ENCODE results near the gene KCNE4. TPM values are rescaled to one million over a fixed set of nuclear protein-coding genes. Genes with fewer than 3 reads are reported as not detected.

KCNE4 gene
- total RNA-seq, 1 donor from 2014 or later = 9.2 TPM

- H3K36me3 Mint-ChIP-seq = no peaks in the 10 kb centered on the region
- no peaks in the 10 kb centered on the region for H3K27me3 Mint-ChIP-seq (ENCODE audit: low read depth)
- peaks cover 63% of the 10 kb centered on the region for H3K4me1 Mint-ChIP-seq
- DNase-seq (ENCODE audit: low spot score in 2 of 2, unreplicated experiment in 2 of 2) = no peak
- peaks cover 3% of the 10 kb centered on the region for H3K9me3 Mint-ChIP-seq
- no peak overlapping the region for H3K4me3 Mint-ChIP-seq
- H3K27ac Mint-ChIP-seq = peak overlapping the region; percentile 93
- TF ChIP-seq CTCF (IDR thresholded peaks at IDR 0.05; ENCODE audit: unreplicated experiment) = no peak
These were observed 11.5 kb upstream of the KCNE4 start for GRCh38 chr2:223040527-223040926.

GRCh38 chr2:223041527-223042109 is 10.4 kb upstream of the KCNE4 start:
- no peak overlapping the region for H3K4me3 Mint-ChIP-seq
- peak in 1 of 2 experiments; percentile 62 for DNase-seq (ENCODE audit: low spot score in 2 of 2, unreplicated experiment in 2 of 2)
- no peak for TF ChIP-seq CTCF (IDR thresholded peaks at IDR 0.05; ENCODE audit: unreplicated experiment)
- H3K4me1 Mint-ChIP-seq = peaks cover 67% of the 10 kb centered on the region
- no peaks in the 10 kb centered on the region for H3K27me3 Mint-ChIP-seq (ENCODE audit: low read depth)
- H3K27ac Mint-ChIP-seq = peak overlapping the region; percentile 93
- no peaks in the 10 kb centered on the region for H3K36me3 Mint-ChIP-seq
- H3K9me3 Mint-ChIP-seq = peaks cover 3% of the 10 kb centered on the region

- H3K27me3 Mint-ChIP-seq (ENCODE audit: low read depth) = no peaks in the 10 kb centered on the region
- H3K36me3 Mint-ChIP-seq = no peaks in the 10 kb centered on the region
- H3K4me3 Mint-ChIP-seq = no peak overlapping the region
- DNase-seq (ENCODE audit: low spot score in 2 of 2, unreplicated experiment in 2 of 2) = no peak
- H3K4me1 Mint-ChIP-seq = peaks cover 67% of the 10 kb centered on the region
- TF ChIP-seq CTCF (IDR thresholded peaks at IDR 0.05; ENCODE audit: unreplicated experiment) = no peak
- peak overlapping the region; percentile 86 for H3K27ac Mint-ChIP-seq
- H3K9me3 Mint-ChIP-seq = peaks cover 3% of the 10 kb centered on the region
These were observed 9.7 kb upstream of the KCNE4 start for GRCh38 chr2:223042284-223042683.

GRCh38 chr2:223042704-223043118 is 9.3 kb upstream of the KCNE4 start:
- H3K27ac Mint-ChIP-seq = peak overlapping the region; percentile 86
- H3K4me3 Mint-ChIP-seq = no peak overlapping the region
- peaks cover 3% of the 10 kb centered on the region for H3K9me3 Mint-ChIP-seq
- peaks cover 67% of the 10 kb centered on the region for H3K4me1 Mint-ChIP-seq
- no peaks in the 10 kb centered on the region for H3K27me3 Mint-ChIP-seq (ENCODE audit: low read depth)
- TF ChIP-seq CTCF (IDR thresholded peaks at IDR 0.05; ENCODE audit: unreplicated experiment) = no peak
- no peaks in the 10 kb centered on the region for H3K36me3 Mint-ChIP-seq
- no peak for DNase-seq (ENCODE audit: low spot score in 2 of 2, unreplicated experiment in 2 of 2)

GRCh38 chr2:223043164-223043941 is 8.6 kb upstream of the KCNE4 start:
- H3K36me3 Mint-ChIP-seq = no peaks in the 10 kb centered on the region
- peak overlapping the region; percentile 67 for H3K27ac Mint-ChIP-seq
- TF ChIP-seq CTCF (IDR thresholded peaks at IDR 0.05; ENCODE audit: unreplicated experiment) = no peak
- DNase-seq (ENCODE audit: low spot score in 2 of 2, unreplicated experiment in 2 of 2) = no peak
- no peaks in the 10 kb centered on the region for H3K27me3 Mint-ChIP-seq (ENCODE audit: low read depth)
- no peak overlapping the region for H3K4me3 Mint-ChIP-seq
- peaks cover 3% of the 10 kb centered on the region for H3K9me3 Mint-ChIP-seq
- peaks cover 64% of the 10 kb centered on the region for H3K4me1 Mint-ChIP-seq

Measured in mesothelial cell of epicardium (in vitro differentiated cells).